ENCODE measurements around the gene KRTAP10-1. TPM values are rescaled to one million over a fixed set of nuclear protein-coding genes. Genes with fewer than 3 reads are reported as not detected.

Gene KRTAP10-1
- total and polyA plus RNA-seq, 2 of the 13 experiments (the other 11 are each of a cell fraction or from before 2014, with no cell fraction given): not detected

DNA sequence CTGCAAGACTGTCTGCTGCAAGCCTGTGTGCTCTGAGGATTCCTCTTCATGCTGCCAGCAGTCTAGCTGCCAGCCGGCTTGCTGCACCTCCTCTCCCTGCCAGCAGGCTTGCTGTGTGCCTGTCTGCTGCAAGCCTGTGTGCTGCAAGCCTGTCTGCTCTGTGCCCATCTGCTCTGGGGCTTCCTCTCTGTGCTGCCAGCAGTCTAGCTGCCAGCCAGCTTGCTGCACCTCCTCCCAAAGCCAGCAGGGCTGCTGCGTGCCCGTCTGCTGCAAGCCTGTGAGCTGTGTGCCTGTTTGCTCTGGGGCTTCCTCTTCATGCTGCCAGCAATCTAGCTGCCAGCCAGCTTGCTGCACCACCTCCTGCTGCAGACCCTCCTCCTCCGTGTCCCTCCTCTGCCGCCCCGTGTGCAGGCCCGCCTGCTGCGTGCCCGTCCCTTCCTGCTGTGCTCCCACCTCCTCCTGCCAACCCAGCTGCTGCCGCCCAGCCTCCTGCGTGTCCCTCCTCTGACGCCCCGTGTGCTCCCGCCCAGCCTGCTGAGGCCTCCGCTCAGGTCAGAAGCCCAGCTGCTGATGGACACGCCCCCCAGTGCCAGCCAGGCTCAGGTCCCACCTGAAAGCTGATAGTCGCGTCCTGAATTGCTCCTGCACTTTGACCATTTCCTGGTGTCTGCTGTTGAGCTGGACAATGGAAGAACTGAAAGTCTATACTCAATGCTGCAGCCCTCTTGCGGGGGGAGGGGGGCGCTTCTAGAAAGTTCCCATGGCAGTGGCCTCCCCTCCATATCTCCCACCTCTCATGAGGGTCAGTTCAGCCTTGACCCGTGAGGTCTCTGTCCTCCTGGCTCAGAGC lies 34.7 kb upstream of the KRTAP10-1 start (continued):
- TF ChIP-seq, protein P1, sequence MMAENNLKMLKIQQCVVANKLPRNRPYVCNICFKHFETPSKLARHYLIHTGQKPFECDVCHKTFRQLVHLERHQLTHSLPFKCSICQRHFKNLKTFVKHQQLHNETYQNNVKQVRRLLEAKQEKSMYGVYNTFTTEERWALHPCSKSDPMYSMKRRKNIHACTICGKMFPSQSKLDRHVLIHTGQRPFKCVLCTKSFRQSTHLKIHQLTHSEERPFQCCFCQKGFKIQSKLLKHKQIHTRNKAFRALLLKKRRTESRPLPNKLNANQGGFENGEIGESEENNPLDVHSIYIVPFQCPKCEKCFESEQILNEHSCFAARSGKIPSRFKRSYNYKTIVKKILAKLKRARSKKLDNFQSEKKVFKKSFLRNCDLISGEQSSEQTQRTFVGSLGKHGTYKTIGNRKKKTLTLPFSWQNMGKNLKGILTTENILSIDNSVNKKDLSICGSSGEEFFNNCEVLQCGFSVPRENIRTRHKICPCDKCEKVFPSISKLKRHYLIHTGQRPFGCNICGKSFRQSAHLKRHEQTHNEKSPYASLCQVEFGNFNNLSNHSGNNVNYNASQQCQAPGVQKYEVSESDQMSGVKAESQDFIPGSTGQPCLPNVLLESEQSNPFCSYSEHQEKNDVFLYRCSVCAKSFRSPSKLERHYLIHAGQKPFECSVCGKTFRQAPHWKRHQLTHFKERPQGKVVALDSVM (CRISPR knock-in tag; IDR thresholded peaks at IDR 0.05): no peak
- no peak for TF ChIP-seq SALL2 (CRISPR knock-in tag; IDR thresholded peaks at IDR 0.05)
- TF ChIP-seq, protein P2, sequence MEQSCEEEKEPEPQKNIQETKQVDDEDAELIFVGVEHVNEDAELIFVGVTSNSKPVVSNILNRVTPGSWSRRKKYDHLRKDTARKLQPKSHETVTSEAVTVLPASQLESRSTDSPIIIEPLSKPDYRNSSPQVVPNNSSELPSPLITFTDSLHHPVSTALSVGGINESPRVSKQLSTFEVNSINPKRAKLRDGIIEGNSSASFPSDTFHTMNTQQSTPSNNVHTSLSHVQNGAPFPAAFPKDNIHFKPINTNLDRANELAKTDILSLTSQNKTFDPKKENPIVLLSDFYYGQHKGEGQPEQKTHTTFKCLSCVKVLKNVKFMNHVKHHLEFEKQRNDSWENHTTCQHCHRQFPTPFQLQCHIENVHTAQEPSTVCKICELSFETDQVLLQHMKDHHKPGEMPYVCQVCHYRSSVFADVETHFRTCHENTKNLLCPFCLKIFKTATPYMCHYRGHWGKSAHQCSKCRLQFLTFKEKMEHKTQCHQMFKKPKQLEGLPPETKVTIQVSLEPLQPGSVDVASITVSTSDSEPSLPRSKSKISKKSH (CRISPR knock-in tag; IDR thresholded peaks at IDR 0.05; ENCODE audit: borderline replicate concordance): no peak
- TF ChIP-seq ZMYM3 (CRISPR knock-in tag; IDR thresholded peaks at IDR 0.05): peak; percentile 96
- TF ChIP-seq, protein P3, sequence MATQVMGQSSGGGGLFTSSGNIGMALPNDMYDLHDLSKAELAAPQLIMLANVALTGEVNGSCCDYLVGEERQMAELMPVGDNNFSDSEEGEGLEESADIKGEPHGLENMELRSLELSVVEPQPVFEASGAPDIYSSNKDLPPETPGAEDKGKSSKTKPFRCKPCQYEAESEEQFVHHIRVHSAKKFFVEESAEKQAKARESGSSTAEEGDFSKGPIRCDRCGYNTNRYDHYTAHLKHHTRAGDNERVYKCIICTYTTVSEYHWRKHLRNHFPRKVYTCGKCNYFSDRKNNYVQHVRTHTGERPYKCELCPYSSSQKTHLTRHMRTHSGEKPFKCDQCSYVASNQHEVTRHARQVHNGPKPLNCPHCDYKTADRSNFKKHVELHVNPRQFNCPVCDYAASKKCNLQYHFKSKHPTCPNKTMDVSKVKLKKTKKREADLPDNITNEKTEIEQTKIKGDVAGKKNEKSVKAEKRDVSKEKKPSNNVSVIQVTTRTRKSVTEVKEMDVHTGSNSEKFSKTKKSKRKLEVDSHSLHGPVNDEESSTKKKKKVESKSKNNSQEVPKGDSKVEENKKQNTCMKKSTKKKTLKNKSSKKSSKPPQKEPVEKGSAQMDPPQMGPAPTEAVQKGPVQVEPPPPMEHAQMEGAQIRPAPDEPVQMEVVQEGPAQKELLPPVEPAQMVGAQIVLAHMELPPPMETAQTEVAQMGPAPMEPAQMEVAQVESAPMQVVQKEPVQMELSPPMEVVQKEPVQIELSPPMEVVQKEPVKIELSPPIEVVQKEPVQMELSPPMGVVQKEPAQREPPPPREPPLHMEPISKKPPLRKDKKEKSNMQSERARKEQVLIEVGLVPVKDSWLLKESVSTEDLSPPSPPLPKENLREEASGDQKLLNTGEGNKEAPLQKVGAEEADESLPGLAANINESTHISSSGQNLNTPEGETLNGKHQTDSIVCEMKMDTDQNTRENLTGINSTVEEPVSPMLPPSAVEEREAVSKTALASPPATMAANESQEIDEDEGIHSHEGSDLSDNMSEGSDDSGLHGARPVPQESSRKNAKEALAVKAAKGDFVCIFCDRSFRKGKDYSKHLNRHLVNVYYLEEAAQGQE (IDR thresholded peaks at IDR 0.05; ENCODE audit: borderline replicate concordance in 1 of 2, low read depth in 1 of 2, low read length in 2 of 2): no peak
- TF ChIP-seq AKAP8 (CRISPR knock-in tag; IDR thresholded peaks at IDR 0.05): no peak
- no peak for TF ChIP-seq ZBTB8A (CRISPR knock-in tag; IDR thresholded peaks at IDR 0.05; ENCODE audit: borderline replicate concordance, low read depth)
- TF ChIP-seq, protein P4, sequence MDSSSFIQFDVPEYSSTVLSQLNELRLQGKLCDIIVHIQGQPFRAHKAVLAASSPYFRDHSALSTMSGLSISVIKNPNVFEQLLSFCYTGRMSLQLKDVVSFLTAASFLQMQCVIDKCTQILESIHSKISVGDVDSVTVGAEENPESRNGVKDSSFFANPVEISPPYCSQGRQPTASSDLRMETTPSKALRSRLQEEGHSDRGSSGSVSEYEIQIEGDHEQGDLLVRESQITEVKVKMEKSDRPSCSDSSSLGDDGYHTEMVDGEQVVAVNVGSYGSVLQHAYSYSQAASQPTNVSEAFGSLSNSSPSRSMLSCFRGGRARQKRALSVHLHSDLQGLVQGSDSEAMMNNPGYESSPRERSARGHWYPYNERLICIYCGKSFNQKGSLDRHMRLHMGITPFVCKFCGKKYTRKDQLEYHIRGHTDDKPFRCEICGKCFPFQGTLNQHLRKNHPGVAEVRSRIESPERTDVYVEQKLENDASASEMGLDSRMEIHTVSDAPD (CRISPR knock-in tag; IDR thresholded peaks at IDR 0.05): no peak
- 0 out of 2 replicates have a peak, but pooled peaks have one; percentile 20 for TF ChIP-seq THAP11 (CRISPR knock-in tag; IDR thresholded peaks at IDR 0.05)
- no peak for TF ChIP-seq CHD2 (IDR thresholded peaks at IDR 0.05; ENCODE audit: low read depth, low read length)
- no peak for TF ChIP-seq JUND (CRISPR knock-in tag; IDR thresholded peaks at IDR 0.05)
- TF ChIP-seq, protein P5, sequence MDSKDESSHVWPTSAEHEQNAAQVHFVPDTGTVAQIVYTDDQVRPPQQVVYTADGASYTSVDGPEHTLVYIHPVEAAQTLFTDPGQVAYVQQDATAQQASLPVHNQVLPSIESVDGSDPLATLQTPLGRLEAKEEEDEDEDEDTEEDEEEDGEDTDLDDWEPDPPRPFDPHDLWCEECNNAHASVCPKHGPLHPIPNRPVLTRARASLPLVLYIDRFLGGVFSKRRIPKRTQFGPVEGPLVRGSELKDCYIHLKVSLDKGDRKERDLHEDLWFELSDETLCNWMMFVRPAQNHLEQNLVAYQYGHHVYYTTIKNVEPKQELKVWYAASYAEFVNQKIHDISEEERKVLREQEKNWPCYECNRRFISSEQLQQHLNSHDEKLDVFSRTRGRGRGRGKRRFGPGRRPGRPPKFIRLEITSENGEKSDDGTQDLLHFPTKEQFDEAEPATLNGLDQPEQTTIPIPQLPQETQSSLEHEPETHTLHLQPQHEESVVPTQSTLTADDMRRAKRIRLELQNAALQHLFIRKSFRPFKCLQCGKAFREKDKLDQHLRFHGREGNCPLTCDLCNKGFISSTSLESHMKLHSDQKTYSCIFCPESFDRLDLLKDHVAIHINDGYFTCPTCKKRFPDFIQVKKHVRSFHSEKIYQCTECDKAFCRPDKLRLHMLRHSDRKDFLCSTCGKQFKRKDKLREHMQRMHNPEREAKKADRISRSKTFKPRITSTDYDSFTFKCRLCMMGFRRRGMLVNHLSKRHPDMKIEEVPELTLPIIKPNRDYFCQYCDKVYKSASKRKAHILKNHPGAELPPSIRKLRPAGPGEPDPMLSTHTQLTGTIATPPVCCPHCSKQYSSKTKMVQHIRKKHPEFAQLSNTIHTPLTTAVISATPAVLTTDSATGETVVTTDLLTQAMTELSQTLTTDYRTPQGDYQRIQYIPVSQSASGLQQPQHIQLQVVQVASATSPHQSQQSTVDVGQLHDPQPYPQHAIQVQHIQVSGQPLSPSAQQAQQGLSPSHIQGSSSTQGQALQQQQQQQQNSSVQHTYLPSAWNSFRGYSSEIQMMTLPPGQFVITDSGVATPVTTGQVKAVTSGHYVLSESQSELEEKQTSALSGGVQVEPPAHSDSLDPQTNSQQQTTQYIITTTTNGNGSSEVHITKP (CRISPR knock-in tag; IDR thresholded peaks at IDR 0.05; ENCODE audit: low read depth): peak; percentile 56; the same call in 1 of the 2 replicates

Data from HepG2 (cell line).